Keratinocyte (primary cell): ENCODE results near the gene MYDGF.

ENCODE experiments used
- EZH2 ChIP-seq: IDR thresholded peaks from one replicate; pipeline ENCODE4 v1.6.1; 2012; ENCODE audit warnings: inconsistent platforms, mild to moderate bottlenecking, low read length, moderate library complexity
- TF ChIP-seq, protein P1 (sequence below), 3 experiments: IDR thresholded peaks in 1 of 3; conservative IDR thresholded peaks in 1 of 3; optimal IDR thresholded peaks in 1 of 3; 2 replicates in 2 of 3; 3 replicates in 1 of 3; pipeline versions ENCODE3 to v1.5.1; 2011; ENCODE audit warnings: low read length in 3 of 3, mild to moderate bottlenecking in 3 of 3, moderate library complexity in 2 of 3, control low read depth in 1 of 3, inconsistent platforms in 1 of 3; ENCODE audit not compliant: insufficient read depth in 2 of 3; ENCODE audit errors: extremely low read depth in 1 of 3

DNA sequence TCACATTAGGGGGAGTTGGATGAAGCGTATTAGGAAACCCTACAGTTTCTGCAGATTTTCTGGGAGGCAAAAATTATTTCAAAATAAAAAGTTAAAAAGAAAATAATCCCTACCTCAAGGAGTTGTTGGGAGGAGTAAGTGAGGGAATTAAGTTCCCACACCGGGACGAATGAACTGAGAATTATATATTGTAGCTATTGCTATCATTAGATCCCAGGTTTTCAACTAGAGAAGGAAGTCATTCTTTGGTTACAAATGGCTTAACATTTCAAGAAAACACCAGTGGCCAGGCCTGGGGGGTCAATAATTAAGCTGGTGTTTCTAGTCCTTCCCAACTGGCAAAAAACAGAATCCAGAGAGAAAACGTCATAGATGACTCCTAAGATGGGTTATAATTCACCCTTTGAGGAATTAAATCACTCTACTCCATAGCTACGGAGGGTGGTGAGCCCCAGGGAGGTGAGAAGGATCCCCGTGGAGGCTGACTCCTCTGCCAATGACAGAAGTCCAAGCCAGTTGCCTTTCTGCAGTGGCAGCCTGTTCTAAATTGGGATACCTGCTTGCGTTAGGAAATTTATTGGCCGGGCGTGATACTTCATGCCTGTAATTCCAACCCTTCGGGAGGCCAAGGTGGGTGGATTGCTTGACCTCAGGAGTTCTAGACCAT lies 1.2 kb upstream of the MYDGF start:
- no peak for TF ChIP-seq EZH2
- TF ChIP-seq, protein P1, sequence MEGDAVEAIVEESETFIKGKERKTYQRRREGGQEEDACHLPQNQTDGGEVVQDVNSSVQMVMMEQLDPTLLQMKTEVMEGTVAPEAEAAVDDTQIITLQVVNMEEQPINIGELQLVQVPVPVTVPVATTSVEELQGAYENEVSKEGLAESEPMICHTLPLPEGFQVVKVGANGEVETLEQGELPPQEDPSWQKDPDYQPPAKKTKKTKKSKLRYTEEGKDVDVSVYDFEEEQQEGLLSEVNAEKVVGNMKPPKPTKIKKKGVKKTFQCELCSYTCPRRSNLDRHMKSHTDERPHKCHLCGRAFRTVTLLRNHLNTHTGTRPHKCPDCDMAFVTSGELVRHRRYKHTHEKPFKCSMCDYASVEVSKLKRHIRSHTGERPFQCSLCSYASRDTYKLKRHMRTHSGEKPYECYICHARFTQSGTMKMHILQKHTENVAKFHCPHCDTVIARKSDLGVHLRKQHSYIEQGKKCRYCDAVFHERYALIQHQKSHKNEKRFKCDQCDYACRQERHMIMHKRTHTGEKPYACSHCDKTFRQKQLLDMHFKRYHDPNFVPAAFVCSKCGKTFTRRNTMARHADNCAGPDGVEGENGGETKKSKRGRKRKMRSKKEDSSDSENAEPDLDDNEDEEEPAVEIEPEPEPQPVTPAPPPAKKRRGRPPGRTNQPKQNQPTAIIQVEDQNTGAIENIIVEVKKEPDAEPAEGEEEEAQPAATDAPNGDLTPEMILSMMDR (optimal IDR thresholded peaks at IDR 0.05 in 1 of 3, IDR thresholded peaks at IDR 0.05 in 1 of 3, conservative IDR thresholded peaks at IDR 0.05 in 1 of 3; ENCODE audit: extremely low read depth in 1 of 3, insufficient read depth in 2 of 3, low read length in 3 of 3): no peak
